K562 (cell line): Measurements from ENCODE around the gene PI4KA. TPM values are rescaled to one million over a fixed set of nuclear protein-coding genes. Genes with fewer than 3 reads are reported as not detected.

Experiments
- ATAC-seq: fragments of 200-7000 bp; cut with Tn5 transposase; 3 replicates; pipeline ENCODE4 v1.9.1; 2020; ENCODE audit warnings: moderate library complexity
- BruUV-seq: library from RNA; stranded (reverse); fragments of 400-500 nt; replicated peaks from 2 replicates; lab custom pipeline; 2021; lab: Mats Ljungman, UMichigan
- CTCF ChIA-PET: fragments of 300-600 bp; formaldehyde crosslinking; extraction: SDS; loops from one replicate; lab custom pipeline; 2021; ENCODE audit warnings: low intra/inter-chr PET ratio; lab: Yijun Ruan, JAX
- POLR2A ChIA-PET: fragments of 300-600, 350-650 bp; sonication (Branson Sonifier 250); formaldehyde crosslinking; extraction: SDS; loops from one replicate; lab custom pipeline; 2021; ENCODE audit warnings: antibody characterized with exemption, inconsistent platforms; lab: Yijun Ruan, JAX
- DNase-seq, 4 experiments: peaks; one replicate each; pipeline versions ENCODE4 v3.0.0 to v3.0.0-alpha.2; 2011 to 2018; ENCODE audit warnings: low spot score in 3 of 4, mixed read lengths in 3 of 4; ENCODE audit errors: extremely low read depth in 1 of 4
- FAIRE-seq: peaks from 2 replicates; lab custom pipeline; 2011; peaks lifted over from hg19 to GRCh38; lab: Jason Lieb, UNC
- H2AFZ ChIP-seq: 2 replicates; pipeline ENCODE4 v1.6.0; 2011; ENCODE audit warnings: low read depth, low read length, control low read depth, inconsistent platforms
- H3K27ac ChIP-seq: fragments of 200-600 bp; 3 replicates; pipeline ENCODE4 v1.8.0; 2011; ENCODE audit warnings: low read depth, mild to moderate bottlenecking, control low read depth, inconsistent platforms, low read length, moderate library complexity, mixed read lengths; ENCODE audit errors: extremely low read depth
- H3K27me3 ChIP-seq, 2 experiments: fragments of 300-600 bp in 1 of 2; 2 replicates in 1 of 2; 3 replicates in 1 of 2; pipeline versions ENCODE4 v1.6.0 to v1.8.0; 2011; ENCODE audit warnings: inconsistent platforms in 2 of 2, low read length in 2 of 2, mild to moderate bottlenecking in 1 of 2, mixed read lengths in 1 of 2, moderate library complexity in 1 of 2; ENCODE audit not compliant: control insufficient read depth in 2 of 2, insufficient read depth in 2 of 2
- H3K36me3 ChIP-seq: fragments of 300-600 bp; 3 replicates; pipeline ENCODE4 v1.8.0; 2011; ENCODE audit warnings: mild to moderate bottlenecking, low read length, inconsistent platforms; ENCODE audit not compliant: control insufficient read depth, insufficient read depth
- H3K4me1 ChIP-seq, 2 experiments: fragments of 200-600 bp in 1 of 2; replicated peaks in 1 of 2; 2 replicates in 1 of 2; 3 replicates in 1 of 2; pipeline versions ENCODE4 v1.5.1 to v1.8.0; 2011; ENCODE audit warnings: inconsistent platforms in 2 of 2, low read length in 2 of 2, mild to moderate bottlenecking in 1 of 2, mixed read lengths in 1 of 2, moderate library complexity in 1 of 2; ENCODE audit not compliant: control insufficient read depth in 2 of 2, insufficient read depth in 2 of 2
- H3K4me2 ChIP-seq: 2 replicates; pipeline ENCODE4 v1.6.1; 2011; ENCODE audit warnings: low read length, control low read depth, inconsistent platforms, mixed read lengths; ENCODE audit not compliant: insufficient read depth
- H3K4me3 ChIP-seq: fragments of 200-600 bp; sonication (generic), shearing (Covaris generic); 2 replicates; pipeline ENCODE4 v1.5.1; 2016; ENCODE audit warnings: control low read depth, inconsistent platforms
- H3K79me2 ChIP-seq: fragments of 200-600 bp; 3 replicates; pipeline ENCODE4 v1.8.0; 2011; ENCODE audit warnings: low read length, inconsistent platforms; ENCODE audit not compliant: control insufficient read depth, insufficient read depth
- H3K9ac ChIP-seq, 2 experiments: 2 replicates each; pipeline versions ENCODE4 v1.6.0 to v1.6.1; 2011; ENCODE audit warnings: low read depth in 2 of 2, low read length in 2 of 2, control low read depth in 1 of 2, inconsistent platforms in 1 of 2, mild to moderate bottlenecking in 1 of 2, mixed read lengths in 1 of 2; ENCODE audit not compliant: insufficient read depth in 1 of 2
- H3K9me1 ChIP-seq: one replicate; pipeline ENCODE4 v1.6.0; 2011; ENCODE audit warnings: inconsistent platforms, mild to moderate bottlenecking, low read length, moderate library complexity; ENCODE audit not compliant: control insufficient read depth, insufficient read depth
- H3K9me3 ChIP-seq: replicated peaks from 2 replicates; pipeline ENCODE4 v1.5.1; 2011; ENCODE audit warnings: low read depth, low read length, inconsistent platforms; ENCODE audit not compliant: control insufficient read depth, insufficient read depth
- H4K20me1 ChIP-seq: replicated peaks from 2 replicates; pipeline ENCODE4 v1.6.1; 2011; ENCODE audit warnings: low read length, inconsistent platforms, mixed read lengths; ENCODE audit not compliant: control insufficient read depth, insufficient read depth
- ARID3B ChIP-seq: fragments of 250-450 bp; sonication (Bioruptor Pico); IDR thresholded peaks from 2 replicates; pipeline ENCODE4 v1.4.0; 2020; ENCODE audit warnings: borderline replicate concordance
- ATF4 ChIP-seq: fragments of 450-650 bp; formaldehyde crosslinking; IDR thresholded peaks from 2 replicates; pipeline ENCODE4 v1.4.0; 2022; ENCODE audit warnings: mild to moderate bottlenecking, moderate library complexity
- BCL6 ChIP-seq: fragments of 250-450 bp; sonication (Bioruptor Pico); IDR thresholded peaks from 2 replicates; pipeline ENCODE4 v1.4.0; 2020
- CBFA2T3 ChIP-seq: fragments of 450-650 bp; IDR thresholded peaks from 2 replicates; pipeline ENCODE4 v1.6.1; 2017
- CBX8 ChIP-seq: fragments of 200-600 bp; sonication (generic); IDR thresholded peaks from 2 replicates; pipeline ENCODE4 v1.6.1; 2012; ENCODE audit warnings: borderline replicate concordance, mixed run types, low read depth, mild to moderate bottlenecking, moderate library complexity, mixed read lengths, low read length, control low read depth, inconsistent platforms; ENCODE audit not compliant: poor library complexity, severe bottlenecking; ENCODE audit errors: extremely low read depth
- CTCFL ChIP-seq: IDR thresholded peaks from 2 replicates; pipeline ENCODE4 v1.6.1; 2011; ENCODE audit warnings: borderline replicate concordance, low read depth, mild to moderate bottlenecking, moderate library complexity, low read length; ENCODE audit not compliant: insufficient read depth, poor library complexity, severe bottlenecking
- EGR1 ChIP-seq: fragments of 450-650 bp; conservative IDR thresholded peaks from 2 replicates; pipeline ENCODE4 v1.6.1; 2017; ENCODE audit warnings: mild to moderate bottlenecking
- HBP1 ChIP-seq: fragments of 450-650 bp; formaldehyde crosslinking; IDR thresholded peaks from 2 replicates; pipeline ENCODE4 v1.4.0; 2022; ENCODE audit warnings: missing genetic modification characterization
- HLTF ChIP-seq: fragments of 450-650 bp; IDR thresholded peaks from 2 replicates; pipeline ENCODE4 v1.6.1; 2016
- SRF ChIP-seq, 2 experiments: fragments of 250-450, 450-650 bp in 1 of 2; sonication (Bioruptor Pico) in 1 of 2; sonication (generic) in 1 of 2; formaldehyde crosslinking; IDR thresholded peaks; 2 replicates each; pipeline versions ENCODE4 v1.5.0 to v1.5.1; 2020 to 2022; ENCODE audit warnings: mild to moderate bottlenecking in 1 of 2, missing genetic modification reagents in 1 of 2
- ZBED1 ChIP-seq: IDR thresholded peaks from 2 replicates; pipeline ENCODE4 v1.6.1; 2014
- ZBTB12 ChIP-seq: fragments of 250-450 bp; sonication (Bioruptor Pico); IDR thresholded peaks from 2 replicates; pipeline ENCODE4 v1.4.0; 2020
- ZNF785 ChIP-seq: fragments of 250-450 bp; sonication (Bioruptor Pico); IDR thresholded peaks from 2 replicates; pipeline ENCODE4 v1.4.0; 2020; ENCODE audit warnings: mild to moderate bottlenecking
- ZSCAN29 ChIP-seq: fragments of 450-650 bp; IDR thresholded peaks from 2 replicates; pipeline ENCODE4 v1.6.1; 2017
- WGBS: fragments of 100-300 bp; shearing (Covaris generic); methylation state at CpG from one replicate; pipeline ENCODE4 v1.1.6; 2016; ENCODE audit warnings: low coverage, mixed read lengths; ENCODE audit not compliant: insufficient coverage; ENCODE audit errors: missing lambda C conversion rate; 5-methylcytosine and 5-hydroxymethylcytosine counted together
- in situ Hi-C: fragments of 300-500 bp; cut with MboI; formaldehyde crosslinking; loops from 4 replicates; pipeline ENCODE4 v1.15.0; 2018; ENCODE audit warnings: inconsistent platforms, mixed read lengths
- intact Hi-C: fragments of 100-400 bp; cut with micrococcal nuclease; formaldehyde crosslinking; loops from 2 replicates; pipeline ENCODE4 v1.14.2; 2022
- polyA plus RNA-seq, 8 experiments: library from polyadenylated mRNA; depleted of rRNA in 4 of 8; stranded (reverse) in 5 of 8; unstranded in 3 of 8; fragments of >200 nt; fragmentation: Nextera tagmentation in 2 of 8; fragmentation: Illumina TruSeq in 1 of 8; extraction: Ambion mirVana in 2 of 8; extraction: Trizol in 1 of 8; gene quantifications; 2 replicates each; pipeline versions ENCODE4 v1.2.1 to v1.2.3, GENCODE V29; 2011 to 2014; ENCODE audit warnings: inconsistent platforms in 1 of 8, missing spikeins in 1 of 8
- total RNA-seq, 7 experiments: library from RNA; depleted of rRNA in 6 of 7; stranded (reverse); fragments of >200 nt in 6 of 7; fragmentation: Illumina TruSeq in 2 of 7; extraction: Trizol in 2 of 7; gene quantifications; 2 replicates each; pipeline versions ENCODE4 v1.2.1 to v1.2.3, GENCODE V29; 2011 to 2021; ENCODE audit warnings: low replicate concordance in 1 of 7

Gene PI4KA
- total and polyA plus RNA-seq, 9 of the 15 experiments (the other 6 are each of a cell fraction or from before 2014, with no cell fraction given) = 7.3 to 187 (median 84.7) TPM

- no peak overlapping the region for H3K4me2 ChIP-seq
- no peak for TF ChIP-seq HLTF
- TF ChIP-seq ZNF785 (CRISPR knock-in tag) = 0 out of 2 replicates have a peak, but pooled peaks have one; percentile 47
- TF ChIP-seq ARID3B (CRISPR knock-in tag) = 0 out of 2 replicates have a peak, but pooled peaks have one; percentile 6
- TF ChIP-seq ZBTB12 (CRISPR knock-in tag) = peak; percentile 43; the same call in 1 of the 2 replicates
- no peak for TF ChIP-seq ZSCAN29
- peak in 1 of 2 experiments; percentile 56; a peak in 1 of 4 replicates for TF ChIP-seq SRF (CRISPR knock-in tag; IDR thresholded peaks at IDR 0.05)
- TF ChIP-seq CBFA2T3 = no peak
- TF ChIP-seq ATF4 (CRISPR knock-in tag) = 0 out of 2 replicates have a peak, but pooled peaks have one; percentile 29
- TF ChIP-seq CBX8 = no peak
- TF ChIP-seq BCL6 (CRISPR knock-in tag) = 0 out of 2 replicates have a peak, but pooled peaks have one; percentile 38
- no peak for TF ChIP-seq EGR1
- 0 out of 2 replicates have a peak, but pooled peaks have one; percentile 45 for TF ChIP-seq ZBED1
- TF ChIP-seq CTCFL = peak; percentile 53
- no peak for TF ChIP-seq HBP1 (CRISPR knock-in tag)
These were observed 107.3 kb downstream of the PI4KA start for GRCh38 chr22:20751185-20751851.

More at GRCh38 chr22:20751185-20751851, 107.3 kb downstream of the PI4KA start:
- H3K36me3 ChIP-seq = peaks cover 67% of the 10 kb centered on the region; the same call in 2 of the 3 replicates
- H3K4me1 ChIP-seq = peaks cover 4 to 14% of the 10 kb centered on the region in 2 experiments; a peak in 3 of 5 replicates
- no peak overlapping the region for H3K27ac ChIP-seq
- 89% methylated on average over 18 of the region's 18 CpGs for WGBS
- FAIRE-seq (no peak), ATAC-seq (peak; percentile 48), DNase-seq (peak in 2 of 4 experiments; percentile 51 to 52)
- H3K9ac ChIP-seq = peak overlapping the region in 1 of 2 experiments; percentile 75; a peak in 2 of 4 replicates
- H3K9me3 ChIP-seq = no peaks in the 10 kb centered on the region
- no TSS peak for BruUV-seq
- no peaks in the 10 kb centered on the region for H3K27me3 ChIP-seq
- ChIA-PET CTCF (no interaction called here), POLR2A (interaction anchor here (0.5 to 3.0 kb wide), 13 partner anchors 9 to 217 kb away, joined by 3 to 21 read pairs (median 4); no protein-coding TSS in a partner anchor)
- H4K20me1 ChIP-seq = peaks cover 17% of the 10 kb centered on the region
- no peaks in the 10 kb centered on the region for H3K79me2 ChIP-seq
- intact Hi-C loops = no loop called here
- H2AFZ ChIP-seq = no peak overlapping the region
- no peaks in the 10 kb centered on the region for H3K9me1 ChIP-seq
- H3K4me3 ChIP-seq = no peak overlapping the region
- in situ Hi-C loops = no loop called here
